K562 (cell line): Measurements from ENCODE around the gene SLC22A23. TPM values are rescaled to one million over a fixed set of nuclear protein-coding genes. Genes with fewer than 3 reads are reported as not detected.
A peak's percentile ranks its signal among the peaks of the same experiment; 100 is the strongest.

ENCODE experiments used
- ATAC-seq: fragments of 200-7000 bp; cut with Tn5 transposase; 3 replicates; pipeline ENCODE4 v1.9.1; 2020; ENCODE audit warnings: moderate library complexity
- BruUV-seq: library from RNA; stranded (reverse); fragments of 400-500 nt; replicated peaks from 2 replicates; lab custom pipeline; 2021; lab: Mats Ljungman, UMichigan
- CTCF ChIA-PET: fragments of 300-600 bp; formaldehyde crosslinking; extraction: SDS; loops from one replicate; lab custom pipeline; 2021; ENCODE audit warnings: low intra/inter-chr PET ratio; lab: Yijun Ruan, JAX
- POLR2A ChIA-PET: fragments of 300-600, 350-650 bp; sonication (Branson Sonifier 250); formaldehyde crosslinking; extraction: SDS; loops from one replicate; lab custom pipeline; 2021; ENCODE audit warnings: antibody characterized with exemption, inconsistent platforms; lab: Yijun Ruan, JAX
- DNase-seq, 4 experiments: peaks; one replicate each; pipeline versions ENCODE4 v3.0.0 to v3.0.0-alpha.2; 2011 to 2018; ENCODE audit warnings: low spot score in 3 of 4, mixed read lengths in 3 of 4; ENCODE audit errors: extremely low read depth in 1 of 4
- FAIRE-seq: peaks from 2 replicates; lab custom pipeline; 2011; peaks lifted over from hg19 to GRCh38; lab: Jason Lieb, UNC
- H2AFZ ChIP-seq: 2 replicates; pipeline ENCODE4 v1.6.0; 2011; ENCODE audit warnings: low read depth, low read length, control low read depth, inconsistent platforms
- H3K27ac ChIP-seq: fragments of 200-600 bp; 3 replicates; pipeline ENCODE4 v1.8.0; 2011; ENCODE audit warnings: low read depth, mild to moderate bottlenecking, control low read depth, inconsistent platforms, low read length, moderate library complexity, mixed read lengths; ENCODE audit errors: extremely low read depth
- H3K27me3 ChIP-seq, 2 experiments: fragments of 300-600 bp in 1 of 2; 2 replicates in 1 of 2; 3 replicates in 1 of 2; pipeline versions ENCODE4 v1.6.0 to v1.8.0; 2011; ENCODE audit warnings: inconsistent platforms in 2 of 2, low read length in 2 of 2, mild to moderate bottlenecking in 1 of 2, mixed read lengths in 1 of 2, moderate library complexity in 1 of 2; ENCODE audit not compliant: control insufficient read depth in 2 of 2, insufficient read depth in 2 of 2
- H3K36me3 ChIP-seq: fragments of 300-600 bp; 3 replicates; pipeline ENCODE4 v1.8.0; 2011; ENCODE audit warnings: mild to moderate bottlenecking, low read length, inconsistent platforms; ENCODE audit not compliant: control insufficient read depth, insufficient read depth
- H3K4me1 ChIP-seq, 2 experiments: fragments of 200-600 bp in 1 of 2; replicated peaks in 1 of 2; 2 replicates in 1 of 2; 3 replicates in 1 of 2; pipeline versions ENCODE4 v1.5.1 to v1.8.0; 2011; ENCODE audit warnings: inconsistent platforms in 2 of 2, low read length in 2 of 2, mild to moderate bottlenecking in 1 of 2, mixed read lengths in 1 of 2, moderate library complexity in 1 of 2; ENCODE audit not compliant: control insufficient read depth in 2 of 2, insufficient read depth in 2 of 2
- H3K4me2 ChIP-seq: 2 replicates; pipeline ENCODE4 v1.6.1; 2011; ENCODE audit warnings: low read length, control low read depth, inconsistent platforms, mixed read lengths; ENCODE audit not compliant: insufficient read depth
- H3K4me3 ChIP-seq: fragments of 200-600 bp; sonication (generic), shearing (Covaris generic); 2 replicates; pipeline ENCODE4 v1.5.1; 2016; ENCODE audit warnings: control low read depth, inconsistent platforms
- H3K79me2 ChIP-seq: fragments of 200-600 bp; 3 replicates; pipeline ENCODE4 v1.8.0; 2011; ENCODE audit warnings: low read length, inconsistent platforms; ENCODE audit not compliant: control insufficient read depth, insufficient read depth
- H3K9ac ChIP-seq, 2 experiments: 2 replicates each; pipeline versions ENCODE4 v1.6.0 to v1.6.1; 2011; ENCODE audit warnings: low read depth in 2 of 2, low read length in 2 of 2, control low read depth in 1 of 2, inconsistent platforms in 1 of 2, mild to moderate bottlenecking in 1 of 2, mixed read lengths in 1 of 2; ENCODE audit not compliant: insufficient read depth in 1 of 2
- H3K9me1 ChIP-seq: one replicate; pipeline ENCODE4 v1.6.0; 2011; ENCODE audit warnings: inconsistent platforms, mild to moderate bottlenecking, low read length, moderate library complexity; ENCODE audit not compliant: control insufficient read depth, insufficient read depth
- H3K9me3 ChIP-seq: replicated peaks from 2 replicates; pipeline ENCODE4 v1.5.1; 2011; ENCODE audit warnings: low read depth, low read length, inconsistent platforms; ENCODE audit not compliant: control insufficient read depth, insufficient read depth
- H4K20me1 ChIP-seq: replicated peaks from 2 replicates; pipeline ENCODE4 v1.6.1; 2011; ENCODE audit warnings: low read length, inconsistent platforms, mixed read lengths; ENCODE audit not compliant: control insufficient read depth, insufficient read depth
- CBX2 ChIP-seq: fragments of 200-600 bp; sonication (generic); IDR thresholded peaks from one replicate; pipeline ENCODE4 v1.6.1; 2012; ENCODE audit warnings: mild to moderate bottlenecking, low read length, inconsistent platforms; ENCODE audit not compliant: insufficient read depth, poor library complexity, severe bottlenecking
- CREM ChIP-seq: IDR thresholded peaks from 2 replicates; pipeline ENCODE4 v1.6.1; 2014; ENCODE audit warnings: antibody characterized with exemption, low read depth
- CXXC5 ChIP-seq: fragments of 250-450 bp; sonication (Bioruptor Pico); IDR thresholded peaks from 2 replicates; pipeline ENCODE4 v1.8.0; 2022; ENCODE audit warnings: inconsistent platforms, mild to moderate bottlenecking, moderate library complexity
- FOXK1 ChIP-seq: sonication (generic); formaldehyde crosslinking; IDR thresholded peaks from 2 replicates; pipeline ENCODE4 v1.8.0; 2022; ENCODE audit warnings: missing genetic modification reagents, mild to moderate bottlenecking, borderline replicate concordance
- HNRNPUL1 ChIP-seq: fragments of 200-400 bp; formaldehyde crosslinking; IDR thresholded peaks from 2 replicates; pipeline ENCODE4 v1.6.1; 2017; ENCODE audit warnings: low read length
- LCOR ChIP-seq: sonication (generic); formaldehyde crosslinking; IDR thresholded peaks from 2 replicates; pipeline ENCODE4 v1.8.0; 2022; ENCODE audit warnings: mild to moderate bottlenecking, missing genetic modification reagents
- MEF2D ChIP-seq: conservative IDR thresholded peaks from 2 replicates; pipeline ENCODE4 v1.6.1; 2016; ENCODE audit warnings: low read depth, missing genetic modification characterization, missing compliant biosample characterization
- MEIS2 ChIP-seq: fragments of 450-650 bp; IDR thresholded peaks from 2 replicates; pipeline ENCODE4 v1.6.1; 2014; ENCODE audit warnings: mild to moderate bottlenecking; ENCODE audit not compliant: partially characterized antibody
- POLR2AphosphoS2 ChIP-seq: IDR thresholded peaks from 2 replicates; pipeline ENCODE4 v1.6.1; 2012; ENCODE audit warnings: low read length, improper control_type of control experiment
- TGIF2 ChIP-seq: sonication (generic); formaldehyde crosslinking; IDR thresholded peaks from 2 replicates; pipeline ENCODE4 v1.8.1; 2022; ENCODE audit warnings: mild to moderate bottlenecking, missing genetic modification reagents, moderate library complexity
- YY1 ChIP-seq, 3 experiments: IDR thresholded peaks; 2 replicates each; pipeline ENCODE4 v1.6.1; 2011; ENCODE audit warnings: low read length in 2 of 3, mild to moderate bottlenecking in 2 of 3, moderate library complexity in 2 of 3, borderline replicate concordance in 1 of 3, control low read depth in 1 of 3, low read depth in 1 of 3; ENCODE audit not compliant: insufficient read depth in 3 of 3, insufficient replicate concordance in 2 of 3, control insufficient read depth in 1 of 3, insufficient read length in 1 of 3; ENCODE audit errors: extremely low read depth in 1 of 3
- ZBTB8A ChIP-seq: fragments of 450-650 bp; IDR thresholded peaks from 2 replicates; pipeline ENCODE4 v1.6.1; 2018; ENCODE audit warnings: mild to moderate bottlenecking, moderate library complexity; ENCODE audit not compliant: partially characterized antibody
- ZNF780A ChIP-seq: fragments of 250-450 bp; sonication (Bioruptor Pico); IDR thresholded peaks from 2 replicates; pipeline ENCODE4 v1.5.0; 2021; ENCODE audit warnings: mild to moderate bottlenecking
- WGBS: fragments of 100-300 bp; shearing (Covaris generic); methylation state at CpG from one replicate; pipeline ENCODE4 v1.1.6; 2016; ENCODE audit warnings: low coverage, mixed read lengths; ENCODE audit not compliant: insufficient coverage; ENCODE audit errors: missing lambda C conversion rate; 5-methylcytosine and 5-hydroxymethylcytosine counted together
- in situ Hi-C: fragments of 300-500 bp; cut with MboI; formaldehyde crosslinking; loops from 4 replicates; pipeline ENCODE4 v1.15.0; 2018; ENCODE audit warnings: inconsistent platforms, mixed read lengths
- intact Hi-C: fragments of 100-400 bp; cut with micrococcal nuclease; formaldehyde crosslinking; loops from 2 replicates; pipeline ENCODE4 v1.14.2; 2022
- polyA plus RNA-seq, 8 experiments: library from polyadenylated mRNA; depleted of rRNA in 4 of 8; stranded (reverse) in 5 of 8; unstranded in 3 of 8; fragments of >200 nt; fragmentation: Nextera tagmentation in 2 of 8; fragmentation: Illumina TruSeq in 1 of 8; extraction: Ambion mirVana in 2 of 8; extraction: Trizol in 1 of 8; gene quantifications; 2 replicates each; pipeline versions ENCODE4 v1.2.1 to v1.2.3, GENCODE V29; 2011 to 2014; ENCODE audit warnings: inconsistent platforms in 1 of 8, missing spikeins in 1 of 8
- total RNA-seq, 7 experiments: library from RNA; depleted of rRNA in 6 of 7; stranded (reverse); fragments of >200 nt in 6 of 7; fragmentation: Illumina TruSeq in 2 of 7; extraction: Trizol in 2 of 7; gene quantifications; 2 replicates each; pipeline versions ENCODE4 v1.2.1 to v1.2.3, GENCODE V29; 2011 to 2021; ENCODE audit warnings: low replicate concordance in 1 of 7
- TF ChIP-seq, protein P1 (sequence below): fragments of 250-450 bp; sonication (Bioruptor Pico); IDR thresholded peaks from 2 replicates; pipeline ENCODE4 v1.4.0; 2020

The SLC22A23 gene
- total and polyA plus RNA-seq, 9 of the 15 experiments (the other 6 are each of a cell fraction or from before 2014, with no cell fraction given), result 0.30 to 8.7 (median 2.5) TPM

DNA sequence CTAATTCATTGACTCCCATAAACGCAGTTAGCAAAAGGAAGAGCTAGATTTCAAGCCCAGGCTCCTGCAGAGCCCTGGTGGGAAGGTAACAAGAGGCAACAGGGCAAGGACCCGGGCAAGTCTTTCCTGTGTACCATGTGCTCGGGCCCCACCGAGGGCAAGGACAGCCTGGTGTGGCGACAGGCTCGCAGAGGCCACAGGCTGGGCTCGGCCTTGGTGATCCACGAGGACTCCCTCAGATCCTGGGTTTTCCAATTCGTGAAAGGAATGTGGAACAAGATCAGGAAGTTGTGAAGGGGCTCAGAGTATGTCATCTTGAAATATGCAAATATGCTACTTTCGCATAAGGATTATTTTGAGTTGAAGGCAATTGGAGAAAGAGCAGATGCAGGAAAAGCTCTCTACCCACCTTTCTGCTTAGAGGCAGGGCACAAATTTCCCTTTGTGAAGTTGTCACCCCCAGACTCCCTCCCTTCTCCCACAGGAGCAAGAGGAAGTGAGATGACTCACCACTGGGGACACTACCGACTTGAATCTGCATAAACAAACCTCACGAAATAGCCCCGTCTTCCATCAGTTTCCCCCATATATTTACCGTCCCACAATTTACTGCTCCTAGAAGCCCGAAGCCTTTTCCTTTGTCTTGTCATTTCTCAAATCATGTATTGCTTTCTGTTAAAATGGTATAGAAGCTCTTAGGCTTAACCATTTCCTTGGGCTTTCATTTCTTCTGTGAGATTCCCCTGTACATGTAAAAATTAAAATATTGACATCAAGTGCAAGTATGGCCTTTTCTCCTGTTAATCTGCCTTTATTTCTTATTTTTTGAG lies 119.1 kb downstream of the SLC22A23 start:
- FAIRE-seq, result peak; percentile 79
- WGBS, result 14% methylated on average over 15 of the region's 15 CpGs
- H3K4me2 ChIP-seq, result peak overlapping the region; percentile 39
- no peaks in the 10 kb centered on the region for H3K36me3 ChIP-seq
- no peaks in the 10 kb centered on the region for H4K20me1 ChIP-seq
- DNase-seq, result peak; percentile 77 to 86 (median 82)
- in situ Hi-C loops (no loop called here), intact Hi-C loops (no loop called here)
- peaks cover 10 to 41% of the 10 kb centered on the region in 2 experiments for H3K4me1 ChIP-seq
- BruUV-seq, result no TSS peak
- no peaks in the 10 kb centered on the region for H3K9me1 ChIP-seq
- H3K9me3 ChIP-seq, result no peaks in the 10 kb centered on the region
- H2AFZ ChIP-seq, result peak overlapping the region; percentile 93
- POLR2A ChIA-PET, result interaction anchor here (2.5 to 5.0 kb wide), 3 partner anchors 9 to 18 kb away, joined by 9 to 35 read pairs (median 22); no protein-coding TSS in a partner anchor
- H3K27ac ChIP-seq, result peak overlapping the region; percentile 71
- H3K79me2 ChIP-seq, result no peaks in the 10 kb centered on the region
- H3K9ac ChIP-seq, result peak overlapping the region; percentile 49 to 87
- H3K4me3 ChIP-seq, result no peak overlapping the region
- CTCF ChIA-PET, result interaction anchor here (0.6 kb wide), 1 partner anchor 380 kb away, joined by 4 read pairs; no protein-coding TSS in a partner anchor
- no peaks in the 10 kb centered on the region for H3K27me3 ChIP-seq
- peak; percentile 82 for ATAC-seq
- TF ChIP-seq CREM, result peak; percentile 63
- TF ChIP-seq CBX2, result no peak
- TF ChIP-seq HNRNPUL1, result no peak
- TF ChIP-seq ZNF780A (CRISPR knock-in tag), result no peak
- TF ChIP-seq, protein P1, sequence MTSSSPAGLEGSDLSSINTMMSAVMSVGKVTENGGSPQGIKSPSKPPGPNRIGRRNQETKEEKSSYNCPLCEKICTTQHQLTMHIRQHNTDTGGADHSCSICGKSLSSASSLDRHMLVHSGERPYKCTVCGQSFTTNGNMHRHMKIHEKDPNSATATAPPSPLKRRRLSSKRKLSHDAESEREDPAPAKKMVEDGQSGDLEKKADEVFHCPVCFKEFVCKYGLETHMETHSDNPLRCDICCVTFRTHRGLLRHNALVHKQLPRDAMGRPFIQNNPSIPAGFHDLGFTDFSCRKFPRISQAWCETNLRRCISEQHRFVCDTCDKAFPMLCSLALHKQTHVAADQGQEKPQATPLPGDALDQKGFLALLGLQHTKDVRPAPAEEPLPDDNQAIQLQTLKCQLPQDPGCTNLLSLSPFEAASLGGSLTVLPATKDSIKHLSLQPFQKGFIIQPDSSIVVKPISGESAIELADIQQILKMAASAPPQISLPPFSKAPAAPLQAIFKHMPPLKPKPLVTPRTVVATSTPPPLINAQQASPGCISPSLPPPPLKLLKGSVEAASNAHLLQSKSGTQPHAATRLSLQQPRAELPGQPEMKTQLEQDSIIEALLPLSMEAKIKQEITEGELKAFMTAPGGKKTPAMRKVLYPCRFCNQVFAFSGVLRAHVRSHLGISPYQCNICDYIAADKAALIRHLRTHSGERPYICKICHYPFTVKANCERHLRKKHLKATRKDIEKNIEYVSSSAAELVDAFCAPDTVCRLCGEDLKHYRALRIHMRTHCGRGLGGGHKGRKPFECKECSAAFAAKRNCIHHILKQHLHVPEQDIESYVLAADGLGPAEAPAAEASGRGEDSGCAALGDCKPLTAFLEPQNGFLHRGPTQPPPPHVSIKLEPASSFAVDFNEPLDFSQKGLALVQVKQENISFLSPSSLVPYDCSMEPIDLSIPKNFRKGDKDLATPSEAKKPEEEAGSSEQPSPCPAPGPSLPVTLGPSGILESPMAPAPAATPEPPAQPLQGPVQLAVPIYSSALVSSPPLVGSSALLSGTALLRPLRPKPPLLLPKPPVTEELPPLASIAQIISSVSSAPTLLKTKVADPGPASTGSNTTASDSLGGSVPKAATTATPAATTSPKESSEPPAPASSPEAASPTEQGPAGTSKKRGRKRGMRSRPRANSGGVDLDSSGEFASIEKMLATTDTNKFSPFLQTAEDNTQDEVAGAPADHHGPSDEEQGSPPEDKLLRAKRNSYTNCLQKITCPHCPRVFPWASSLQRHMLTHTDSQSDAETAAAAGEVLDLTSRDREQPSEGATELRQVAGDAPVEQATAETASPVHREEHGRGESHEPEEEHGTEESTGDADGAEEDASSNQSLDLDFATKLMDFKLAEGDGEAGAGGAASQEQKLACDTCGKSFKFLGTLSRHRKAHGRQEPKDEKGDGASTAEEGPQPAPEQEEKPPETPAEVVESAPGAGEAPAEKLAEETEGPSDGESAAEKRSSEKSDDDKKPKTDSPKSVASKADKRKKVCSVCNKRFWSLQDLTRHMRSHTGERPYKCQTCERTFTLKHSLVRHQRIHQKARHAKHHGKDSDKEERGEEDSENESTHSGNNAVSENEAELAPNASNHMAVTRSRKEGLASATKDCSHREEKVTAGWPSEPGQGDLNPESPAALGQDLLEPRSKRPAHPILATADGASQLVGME, result no peak
- no peak for TF ChIP-seq LCOR (CRISPR knock-in tag)
- no peak for TF ChIP-seq TGIF2 (CRISPR knock-in tag)
- TF ChIP-seq ZBTB8A, result no peak
- TF ChIP-seq CXXC5, result peak; percentile 34
- TF ChIP-seq MEF2D (tag), result no peak
- no peak for TF ChIP-seq YY1 (IDR thresholded peaks at IDR 0.05; ENCODE audit: borderline replicate concordance in 1 of 3, control insufficient read depth in 1 of 3, extremely low read depth in 1 of 3, insufficient read depth in 3 of 3, insufficient read length in 1 of 3, insufficient replicate concordance in 2 of 3, low read depth in 1 of 3, low read length in 2 of 3)
- TF ChIP-seq FOXK1 (CRISPR knock-in tag), result no peak
- TF ChIP-seq MEIS2, result no peak
- no peak for TF ChIP-seq POLR2AphosphoS2
